Cerebellar nuclear complex (tissue), 1 donor: ENCODE measurements around the gene METTL16.

ENCODE experiments used
- DNase-seq, 2 experiments: peaks; one replicate each; lab custom pipeline; 2025; lab: John Stamatoyannopoulos, UW

The METTL16 gene

DNA sequence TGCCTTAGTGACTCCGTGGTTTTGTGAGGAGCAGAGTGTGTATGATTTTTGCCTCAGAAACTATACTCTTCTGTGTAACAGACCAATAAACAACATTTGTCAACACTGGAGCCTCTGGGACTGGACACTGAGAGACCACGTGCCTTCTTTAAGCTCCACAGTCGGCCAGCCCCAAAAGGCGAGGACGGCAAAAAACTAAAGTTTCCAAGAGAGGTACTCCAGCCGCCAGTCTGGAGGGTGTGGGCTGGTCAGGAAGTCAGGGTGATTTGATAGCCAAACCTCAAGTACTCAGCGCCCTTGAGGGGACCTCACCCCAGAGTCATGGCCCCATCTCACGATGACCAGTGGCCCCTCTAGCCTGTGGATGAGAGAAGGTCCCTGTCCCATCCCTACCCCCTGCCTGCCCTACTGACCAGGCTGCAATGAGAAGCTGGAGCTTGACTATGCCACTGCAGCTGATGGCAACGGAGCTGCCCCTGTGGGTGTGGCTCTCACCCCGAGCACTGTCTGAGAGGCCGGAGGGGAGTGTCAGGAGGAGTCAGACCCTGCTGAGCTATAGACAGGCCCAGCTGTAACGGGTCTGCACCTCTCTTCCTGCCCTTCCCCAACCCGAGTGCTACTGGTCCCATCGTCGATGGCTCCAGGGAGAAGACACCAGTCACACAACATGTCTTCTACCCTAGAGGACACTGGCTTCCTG is 130.6 kb downstream of the METTL16 start:
- no peak for DNase-seq

DNA sequence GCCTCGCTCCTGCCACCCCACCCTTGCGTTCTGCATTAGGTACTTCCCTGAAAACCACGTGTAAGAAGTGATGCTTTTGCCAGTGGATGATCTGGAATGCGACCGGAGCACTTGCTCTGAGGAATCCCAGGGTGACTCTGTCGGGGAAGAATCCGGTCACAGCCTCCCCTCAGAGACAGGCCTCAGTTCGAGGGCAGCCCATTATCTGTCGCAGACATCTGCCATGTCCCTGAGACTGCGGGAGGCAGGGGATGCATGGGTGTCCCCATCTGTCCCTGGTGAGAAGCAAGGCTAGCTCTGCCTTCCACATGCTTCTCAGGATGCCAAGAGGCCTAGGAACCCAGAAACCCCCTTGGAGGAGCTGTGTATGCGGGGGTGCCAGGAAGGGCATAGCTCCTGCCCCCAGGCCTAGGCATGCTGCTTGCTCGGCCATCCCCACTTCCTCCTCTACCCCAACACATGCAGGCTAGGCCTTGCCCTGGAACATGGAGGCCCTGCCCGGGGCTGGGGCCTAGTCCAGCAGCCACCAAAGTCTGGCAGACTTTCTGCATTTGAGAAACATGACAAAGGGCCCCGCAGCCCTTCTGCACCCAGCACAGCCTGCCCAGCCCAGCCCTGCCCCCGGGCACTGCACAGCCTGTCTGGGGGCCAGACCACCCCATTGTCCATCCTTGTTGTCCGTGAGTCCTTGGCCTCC is 131.3 kb downstream of the METTL16 start:
- no peak for DNase-seq

DNA sequence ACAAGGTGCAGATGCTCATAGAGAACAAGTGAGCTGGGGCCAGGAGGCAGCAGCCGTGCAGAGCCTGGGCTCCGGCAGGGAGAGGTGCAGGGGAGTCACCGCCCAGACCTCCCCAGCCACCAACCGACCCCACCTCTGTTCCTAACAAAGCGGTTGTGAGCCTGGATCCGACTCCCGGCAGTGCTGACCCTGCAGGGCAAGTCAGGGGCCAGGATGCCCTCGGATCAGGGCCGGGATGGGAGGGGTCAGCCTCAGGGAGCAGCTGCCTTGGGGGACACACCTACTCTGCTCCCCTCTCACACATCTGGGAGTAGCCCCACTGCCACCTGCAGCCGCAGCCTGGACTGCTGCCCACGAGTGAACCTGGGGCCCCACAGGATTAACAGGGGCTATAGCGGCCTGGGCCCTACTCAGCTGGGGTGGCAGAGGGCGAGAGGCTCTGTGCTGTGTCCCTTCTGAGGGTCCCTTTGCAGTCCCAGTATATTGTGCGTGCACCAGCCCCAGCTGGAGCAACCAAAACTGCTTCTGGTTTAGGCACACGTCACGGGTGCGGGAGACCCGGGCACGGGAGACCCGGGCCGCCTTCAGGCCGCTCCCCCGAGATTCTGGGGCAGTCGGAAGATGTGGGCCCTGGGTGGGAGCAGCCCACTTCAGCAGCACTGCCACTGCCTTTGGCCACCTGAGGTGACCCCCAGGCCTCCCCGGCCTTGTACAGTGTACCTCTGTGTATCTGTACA is 132.0 kb downstream of the METTL16 start:
- no peak for DNase-seq

DNA sequence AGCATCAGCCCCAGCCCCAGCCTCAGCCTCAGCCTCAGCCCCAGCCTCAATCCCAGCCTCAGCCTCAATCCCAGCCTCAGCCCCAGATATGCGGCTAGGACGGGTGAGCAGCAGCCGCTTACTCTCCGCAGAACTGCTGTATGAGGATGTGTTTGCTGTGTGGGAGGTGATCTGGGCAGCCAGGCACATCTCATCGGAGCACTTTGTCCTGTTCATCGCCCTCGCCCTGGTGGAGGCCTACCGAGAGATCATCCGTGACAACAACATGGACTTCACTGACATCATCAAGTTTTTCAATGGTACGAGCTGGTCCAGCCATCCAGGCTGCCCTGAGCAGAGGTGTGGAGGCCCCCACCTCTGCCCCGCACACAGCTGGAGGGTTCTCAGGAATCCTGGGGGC is 132.8 kb downstream of the METTL16 start:
- no peak for DNase-seq

DNA sequence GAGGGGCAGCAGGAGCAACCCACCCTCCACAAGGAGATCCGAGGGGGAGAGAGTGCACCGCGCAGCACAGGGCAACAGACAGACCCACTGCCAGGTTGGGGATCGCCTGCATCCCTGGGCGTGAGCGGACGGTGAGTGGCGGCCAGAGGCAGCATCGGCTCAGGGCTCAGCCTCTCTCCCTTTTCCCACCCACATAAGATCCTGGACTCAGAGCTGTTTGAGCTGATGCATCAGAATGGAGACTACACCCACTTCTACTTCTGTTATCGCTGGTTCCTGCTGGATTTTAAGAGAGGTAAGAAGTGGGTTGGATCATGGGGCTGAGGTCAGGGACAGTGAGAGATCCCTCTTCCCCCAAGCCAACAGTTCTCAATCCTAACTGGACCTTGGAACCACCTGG is 134.0 kb downstream of the METTL16 start:
- DNase-seq: no peak

DNA sequence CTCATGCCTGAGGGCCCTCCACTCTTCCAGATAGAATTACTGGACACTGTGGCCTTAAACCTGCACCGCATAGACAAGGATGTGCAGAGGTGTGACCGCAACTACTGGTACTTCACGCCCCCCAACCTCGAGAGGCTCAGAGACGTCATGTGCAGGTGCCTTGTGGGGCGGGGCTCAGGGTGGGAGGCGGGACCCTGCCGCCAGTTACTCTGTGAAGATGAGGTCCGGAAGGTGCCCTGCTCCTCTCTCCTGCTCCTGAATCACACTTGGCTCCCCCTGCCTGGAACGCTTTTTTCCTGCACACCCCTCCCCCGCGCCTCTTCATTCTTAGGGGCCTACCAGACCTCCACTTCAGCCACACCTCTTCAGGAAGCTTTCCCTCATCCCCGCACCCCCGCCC is 135.6 kb downstream of the METTL16 start:
- DNase-seq: no peak

DNA sequence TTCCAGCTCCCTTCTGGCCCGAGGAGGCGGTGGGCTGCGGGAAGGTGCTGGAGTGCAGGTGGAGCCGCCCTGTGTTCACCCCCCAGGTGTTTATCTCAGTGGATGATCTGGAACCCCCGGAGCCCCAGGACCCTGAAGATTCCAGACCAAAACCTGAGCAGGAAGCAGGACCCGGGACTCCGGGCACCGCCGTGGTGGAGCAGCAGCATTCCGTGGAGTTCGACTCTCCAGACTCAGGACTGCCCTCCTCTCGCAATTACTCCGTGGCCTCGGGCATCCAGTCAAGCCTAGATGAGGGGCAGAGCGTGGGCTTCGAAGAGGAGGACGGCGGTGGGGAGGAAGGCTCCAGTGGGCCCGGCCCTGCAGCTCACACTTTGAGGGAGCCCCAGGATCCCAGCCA is 136.3 kb downstream of the METTL16 start:
- no peak for DNase-seq

DNA sequence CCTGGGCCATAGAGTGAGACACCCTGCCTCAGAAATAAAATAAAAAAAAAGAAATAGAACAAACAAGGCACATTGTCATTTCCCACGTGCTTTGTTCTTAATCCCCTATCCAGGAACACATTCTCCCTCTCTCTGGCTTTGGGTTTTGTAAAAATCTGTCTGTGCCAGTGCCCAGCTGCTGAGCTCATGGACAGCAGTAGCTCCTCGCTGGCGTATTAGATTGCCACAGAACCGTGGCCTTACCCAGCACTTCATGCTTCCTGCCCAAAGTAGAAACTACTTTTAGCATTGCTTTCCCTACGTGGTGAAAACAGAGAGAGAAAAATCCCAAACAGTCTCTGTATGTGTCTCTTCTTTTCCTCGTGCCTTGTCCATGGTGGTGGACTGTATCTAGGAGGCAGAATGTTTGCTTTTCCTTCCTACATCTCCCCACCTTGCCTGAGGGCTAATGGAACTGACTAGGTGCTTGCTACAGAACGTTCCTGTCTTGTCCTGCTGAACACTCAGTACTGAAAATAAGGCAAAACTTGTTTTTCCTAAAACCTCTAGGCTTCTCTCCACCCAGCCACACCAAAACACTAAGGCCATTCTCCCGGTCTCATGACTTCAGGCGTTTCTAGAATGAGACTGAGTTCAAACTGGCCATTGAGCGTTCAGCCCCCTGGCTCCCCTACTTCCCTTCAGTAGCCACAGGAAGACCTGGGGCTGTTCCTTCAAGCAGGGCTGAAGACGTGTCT is 137.0 kb downstream of the METTL16 start:
- DNase-seq: no peak

DNA sequence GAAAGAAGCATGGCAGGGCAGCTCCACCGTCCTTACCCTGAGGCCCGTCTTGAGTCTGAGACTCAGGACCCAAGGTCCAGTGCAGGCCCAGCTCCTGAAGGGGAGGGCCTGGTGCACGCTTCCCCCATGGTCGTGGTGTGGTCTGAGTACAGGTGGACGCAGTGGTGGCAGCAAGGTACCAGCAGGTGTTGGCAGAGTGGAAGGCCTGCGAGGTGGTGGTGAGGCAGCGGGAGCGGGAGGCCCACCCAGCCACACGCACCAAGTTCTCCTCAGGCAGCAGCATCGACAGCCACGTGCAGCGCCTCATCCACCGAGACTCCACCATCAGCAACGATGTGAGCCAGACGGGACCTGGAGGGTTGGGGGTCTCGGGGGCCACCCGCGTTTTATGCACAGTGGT is 138.5 kb downstream of the METTL16 start:
- no peak for DNase-seq

DNA sequence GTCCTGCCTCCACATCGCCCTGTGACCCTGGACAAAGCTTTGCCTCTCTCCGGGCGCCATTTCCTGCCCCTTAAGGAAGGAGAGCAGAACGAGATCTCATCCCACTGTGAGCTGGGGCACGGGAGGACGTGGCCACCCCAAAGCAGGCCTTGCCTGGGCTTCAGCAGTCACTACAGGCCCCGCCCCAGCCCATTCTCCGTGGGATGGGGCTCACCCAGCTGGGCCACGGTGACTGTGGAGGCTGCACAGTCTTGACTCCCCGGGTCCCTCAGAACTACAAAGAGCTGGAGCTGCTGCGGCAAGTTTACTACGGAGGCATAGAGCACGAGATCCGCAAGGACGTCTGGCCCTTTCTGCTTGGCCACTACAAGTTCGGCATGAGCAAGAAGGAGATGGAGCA is 139.0 kb downstream of the METTL16 start:
- no peak for DNase-seq

DNA sequence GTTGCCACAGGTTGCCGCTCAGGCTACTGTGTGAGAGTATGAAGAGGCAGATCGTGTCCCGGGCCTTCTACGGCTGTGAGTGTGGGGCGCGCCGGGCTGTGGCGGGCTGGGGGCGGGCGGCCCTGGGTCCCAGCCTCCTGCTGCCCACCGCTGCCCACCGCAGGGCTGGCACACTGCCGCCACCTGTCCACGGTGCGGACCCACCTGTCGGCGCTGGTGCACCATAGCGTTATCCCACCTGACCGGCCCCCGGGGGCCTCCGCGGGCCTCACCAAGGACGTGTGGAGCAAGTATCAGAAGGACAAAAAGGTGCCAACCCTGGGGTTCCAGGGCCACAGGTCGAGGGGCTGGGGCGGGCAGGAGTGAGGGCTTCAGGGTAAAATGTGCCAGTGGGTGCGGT is 139.5 kb downstream of the METTL16 start:
- no peak for DNase-seq

DNA sequence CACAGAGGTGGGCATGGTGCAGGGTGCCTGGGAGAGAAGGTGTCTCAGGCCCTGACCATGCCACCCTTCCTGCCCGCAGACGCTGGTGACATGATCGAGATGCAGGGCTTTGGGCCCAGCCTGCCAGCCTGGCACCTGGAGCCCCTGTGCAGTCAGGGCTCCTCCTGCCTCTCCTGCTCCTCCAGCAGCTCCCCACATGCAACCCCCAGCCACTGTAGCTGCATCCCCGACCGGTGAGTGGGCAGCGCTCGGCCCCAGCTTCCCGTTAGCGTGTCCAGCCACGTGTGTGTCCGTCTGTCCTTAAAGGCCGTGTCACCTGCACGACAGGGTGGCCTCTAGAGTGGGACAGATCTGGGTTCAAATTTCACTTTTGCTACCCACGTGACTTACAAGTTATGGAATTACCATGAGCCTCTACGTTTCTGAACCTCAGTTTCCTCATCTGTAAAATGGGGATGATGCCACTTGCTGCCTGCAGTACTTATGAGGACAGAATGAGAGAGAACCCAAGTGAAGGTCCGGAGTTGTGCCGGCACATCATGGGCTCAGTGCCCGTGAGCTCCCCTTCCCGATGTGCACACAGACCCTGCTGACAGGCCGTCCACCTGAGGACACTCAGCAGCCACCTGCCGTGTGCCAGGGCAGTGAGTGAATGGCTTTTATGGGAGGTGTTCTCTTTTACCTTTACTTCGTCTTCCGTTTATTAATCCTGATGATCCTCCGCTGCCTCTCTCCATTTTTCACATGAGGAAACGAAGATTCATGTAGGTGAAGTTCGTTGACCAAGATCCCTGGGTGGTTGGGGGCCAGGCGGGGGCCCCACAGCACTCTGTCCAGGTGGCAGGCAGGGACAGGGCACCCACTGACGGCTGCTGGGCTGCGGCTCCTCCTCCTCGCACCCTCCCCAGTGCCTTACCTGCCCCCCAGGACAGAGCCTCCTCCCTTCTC is 140.2 kb downstream of the METTL16 start:
- no peak for DNase-seq

DNA sequence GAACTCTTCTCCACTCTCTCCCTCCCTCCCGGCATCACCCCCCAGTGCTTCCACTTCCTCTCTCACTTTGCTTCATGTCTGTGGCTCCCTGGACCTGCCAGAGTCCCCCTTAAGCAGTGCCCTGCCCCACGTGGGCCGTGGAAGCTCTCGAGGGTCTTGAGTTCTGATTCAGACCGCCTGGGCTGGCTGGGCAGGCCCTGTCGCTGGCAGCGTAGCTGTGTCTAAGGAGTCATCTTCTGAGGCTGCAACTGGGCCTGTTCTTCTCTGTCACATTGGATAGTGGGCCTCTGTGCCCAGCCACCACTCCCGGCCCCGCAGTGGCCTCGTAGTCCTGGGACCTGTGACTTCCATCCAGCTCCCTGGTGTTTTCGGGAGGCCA is 141.5 kb downstream of the METTL16 start:
- no peak for DNase-seq

DNA sequence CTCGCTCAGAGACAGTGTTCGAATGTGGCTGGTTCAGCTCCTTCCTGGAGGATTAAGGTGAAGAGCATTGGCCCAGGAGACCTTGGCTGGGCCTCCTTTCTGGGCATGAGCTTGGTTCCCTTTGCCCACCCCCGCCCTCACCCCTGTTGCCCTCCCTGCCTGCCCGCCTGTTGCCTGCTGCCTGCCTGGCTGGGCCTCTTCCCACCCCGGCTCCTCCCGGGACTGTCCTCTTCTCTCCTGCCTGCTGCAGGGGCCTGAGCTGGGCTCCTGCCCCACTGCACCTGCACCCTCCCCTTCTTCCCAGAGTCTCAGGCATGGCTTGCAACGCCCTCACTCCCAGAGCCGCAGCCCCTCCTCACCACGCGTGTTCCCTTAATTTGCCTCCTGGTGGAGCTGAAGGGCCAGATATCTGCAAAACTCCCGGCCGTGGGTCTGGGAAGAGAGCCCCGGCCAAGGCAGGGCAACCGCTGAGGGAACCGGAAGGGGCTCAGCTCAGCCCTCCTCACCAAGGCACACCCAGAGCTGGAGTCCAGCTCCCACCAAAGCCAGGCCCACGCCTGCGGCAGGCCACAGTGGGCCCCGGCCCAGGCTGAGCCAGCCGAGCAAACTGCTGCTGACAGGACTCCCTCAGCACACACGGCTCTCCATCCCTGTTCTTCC is 142.0 kb downstream of the METTL16 start:
- DNase-seq: no peak

DNA sequence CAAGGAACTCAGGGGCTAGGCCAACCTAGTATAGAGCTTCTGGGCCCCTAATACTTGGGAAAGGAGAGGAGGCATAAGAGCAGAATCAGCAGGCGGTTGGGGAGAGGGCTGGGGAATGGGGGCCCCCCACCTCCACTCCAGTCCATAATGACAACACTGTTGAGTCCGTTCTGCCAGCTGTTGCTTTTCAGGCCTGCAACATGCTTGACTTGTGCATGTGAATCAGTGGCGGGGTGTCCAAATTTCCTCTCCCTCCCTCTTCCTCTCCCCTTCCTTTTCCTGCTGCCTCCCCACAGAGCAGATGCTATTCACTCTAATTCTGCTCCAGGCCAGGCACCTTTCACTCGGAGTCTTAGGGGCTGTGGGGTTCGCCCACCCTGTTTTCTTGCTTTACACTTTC is 142.6 kb downstream of the METTL16 start:
- no peak for DNase-seq

DNA sequence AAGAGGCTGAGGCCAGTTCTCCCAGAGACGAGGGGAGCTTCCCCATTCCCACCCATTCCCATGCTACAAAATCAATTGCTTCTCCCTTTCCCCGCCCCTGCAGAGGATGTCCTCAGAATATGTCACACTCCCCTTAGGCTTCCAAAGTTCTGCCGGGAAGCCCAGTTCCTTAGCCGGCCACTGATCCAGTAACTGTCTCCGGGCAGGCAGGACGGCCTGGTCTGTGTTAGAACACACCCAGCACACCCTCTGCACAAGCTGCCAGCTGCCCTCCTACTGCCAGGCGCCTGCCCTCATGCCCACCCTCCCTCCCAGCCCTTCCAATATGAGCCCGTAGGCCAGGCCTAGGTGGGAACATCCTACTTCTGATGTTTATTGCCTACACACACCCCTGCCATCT is 143.3 kb downstream of the METTL16 start:
- no peak for DNase-seq

DNA sequence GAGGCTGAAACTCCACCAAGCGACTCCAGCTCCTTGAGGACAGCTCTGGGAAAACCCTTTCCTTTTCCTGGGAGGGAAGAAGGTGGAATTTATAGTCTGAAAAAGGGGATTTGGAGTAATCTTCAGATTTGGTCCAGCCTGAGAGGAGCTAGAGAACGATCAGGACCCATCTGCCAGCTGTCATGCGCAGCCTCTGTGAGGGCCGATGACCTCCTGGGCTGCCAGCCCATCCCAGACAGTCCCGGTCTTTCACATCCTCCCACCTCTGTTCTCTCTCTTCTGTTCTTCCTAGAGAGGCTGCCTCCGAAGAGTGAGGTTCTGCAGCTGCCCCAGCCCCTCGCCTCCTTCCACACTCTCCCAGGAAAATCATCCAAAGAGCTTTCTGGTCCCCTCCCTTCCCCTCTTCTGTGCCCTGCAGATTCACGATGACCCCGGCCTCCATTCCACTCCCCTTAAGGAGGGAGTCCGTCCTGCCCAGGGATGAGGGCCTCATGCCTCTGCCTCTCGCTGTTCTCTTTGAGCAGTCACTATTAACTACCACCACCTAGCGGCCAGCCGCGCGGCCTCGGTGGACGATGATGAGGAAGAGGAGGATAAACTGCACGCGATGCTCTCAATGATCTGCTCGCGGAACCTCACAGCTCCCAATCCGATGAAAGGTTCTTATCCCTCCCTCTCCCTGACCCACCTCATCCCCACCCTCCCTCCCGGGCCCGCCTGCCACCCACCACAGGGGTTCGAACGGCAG is 144.8 kb downstream of the METTL16 start:
- DNase-seq: no peak
